Epithelial cell of esophagus (primary cell): Measurements from ENCODE around the gene CIBAR2.
"Not testable (repeated sequence)": the region's sequence is repeated elsewhere in the genome, so short reads cannot be mapped to it uniquely, and the experiment has no call there.

Experiments used
- DNase-seq: peaks from one replicate; pipeline ENCODE4 v3.0.0; 2010; ENCODE audit warnings: low read depth
- H3K4me3 ChIP-seq: 2 replicates; pipeline ENCODE4 v1.5.1; 2011; ENCODE audit warnings: mild to moderate bottlenecking, low read length, control low read depth
- CTCF ChIP-seq: IDR thresholded peaks from 2 replicates; pipeline ENCODE4 v1.5.1; 2011; ENCODE audit warnings: low read depth, mild to moderate bottlenecking, low read length, control low read depth, inconsistent platforms; ENCODE audit not compliant: insufficient read depth; ENCODE audit errors: missing control alignments

Gene CIBAR2

DNA sequence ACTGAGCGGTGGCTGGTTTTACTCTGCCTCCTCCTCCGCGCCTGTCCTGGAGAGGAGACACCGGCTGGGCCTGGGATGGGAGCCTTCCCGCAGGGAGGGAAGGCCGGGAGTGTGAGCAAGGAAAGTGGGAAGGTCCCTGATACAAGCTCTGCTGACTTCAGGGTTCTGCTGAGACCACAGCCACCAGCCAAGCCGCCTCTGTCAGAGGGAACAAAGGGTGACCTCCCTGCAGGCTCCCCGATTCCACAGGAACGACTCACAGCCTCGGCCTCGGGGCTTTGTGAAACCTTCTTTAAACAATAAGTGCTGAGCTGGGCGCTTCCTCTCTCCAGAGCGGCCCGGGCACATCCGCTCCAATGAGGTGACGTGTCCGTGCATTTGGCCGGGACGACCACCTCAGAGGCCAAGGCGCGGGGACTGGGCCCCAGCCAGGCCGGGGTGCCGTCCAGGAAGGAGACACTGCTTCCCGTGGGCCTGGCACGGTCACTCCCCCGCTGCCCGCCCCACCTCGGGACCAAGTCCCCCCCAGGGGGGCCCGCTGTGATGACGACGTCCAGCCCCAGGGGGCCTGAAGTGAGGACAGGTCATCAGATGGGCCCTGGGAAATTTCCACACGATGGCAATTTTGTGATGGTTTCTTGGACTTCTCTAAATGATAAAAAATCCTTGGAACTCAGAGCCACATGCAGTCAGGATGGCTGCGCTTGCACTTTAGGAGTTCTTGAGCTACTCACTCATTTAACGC, 11.8 kb upstream of the CIBAR2 start:
- peak; percentile 87 for DNase-seq
- H3K4me3 ChIP-seq: no peak overlapping the region
- TF ChIP-seq CTCF: no peak

DNA sequence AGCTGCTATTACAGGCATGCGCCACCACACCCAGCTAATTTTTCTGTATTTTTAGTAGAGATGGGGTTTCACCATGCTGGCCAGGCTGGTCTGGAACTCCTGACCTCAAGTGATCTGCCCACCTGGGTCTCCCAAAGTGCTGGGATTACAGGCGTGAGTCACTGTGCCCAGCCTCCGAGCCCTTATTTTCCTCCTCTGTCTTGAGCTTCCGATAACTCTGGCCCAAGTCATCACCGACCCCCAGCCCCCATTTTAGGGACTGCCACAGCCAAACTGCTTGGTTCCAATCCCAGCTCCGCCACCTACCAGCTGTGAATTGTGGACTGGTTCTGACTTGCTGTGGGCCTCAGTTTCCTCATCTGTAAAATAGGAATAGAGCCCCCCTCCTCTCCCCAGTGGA, 11.2 kb upstream of the CIBAR2 start:
- not testable (repeated sequence) for DNase-seq, H3K4me3 ChIP-seq

DNA sequence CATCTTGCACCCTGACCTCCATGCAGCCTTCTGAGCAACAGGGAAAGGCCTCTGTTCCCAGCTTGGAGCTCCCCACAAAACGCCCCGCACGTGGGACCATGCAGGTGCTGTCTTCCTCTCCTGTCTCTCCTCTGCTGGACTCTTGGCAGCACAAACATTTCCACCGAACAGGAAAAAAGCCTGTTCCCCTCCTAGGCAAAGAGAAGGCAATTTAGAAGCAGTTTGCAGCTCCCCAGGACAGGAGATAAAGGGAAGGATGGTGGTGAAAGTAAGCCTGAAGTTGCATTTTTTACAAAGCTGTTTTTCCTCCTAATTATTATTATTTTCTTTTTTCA, 7.7 kb upstream of the CIBAR2 start:
- no peak for DNase-seq
- H3K4me3 ChIP-seq: no peak overlapping the region
- TF ChIP-seq CTCF: no peak

- H3K4me3 ChIP-seq: no peak overlapping the region
- DNase-seq: no peak
- TF ChIP-seq CTCF: no peak
Observed at GRCh38 chr16:85117418-85117817, 5.1 kb upstream of the CIBAR2 start.

DNA sequence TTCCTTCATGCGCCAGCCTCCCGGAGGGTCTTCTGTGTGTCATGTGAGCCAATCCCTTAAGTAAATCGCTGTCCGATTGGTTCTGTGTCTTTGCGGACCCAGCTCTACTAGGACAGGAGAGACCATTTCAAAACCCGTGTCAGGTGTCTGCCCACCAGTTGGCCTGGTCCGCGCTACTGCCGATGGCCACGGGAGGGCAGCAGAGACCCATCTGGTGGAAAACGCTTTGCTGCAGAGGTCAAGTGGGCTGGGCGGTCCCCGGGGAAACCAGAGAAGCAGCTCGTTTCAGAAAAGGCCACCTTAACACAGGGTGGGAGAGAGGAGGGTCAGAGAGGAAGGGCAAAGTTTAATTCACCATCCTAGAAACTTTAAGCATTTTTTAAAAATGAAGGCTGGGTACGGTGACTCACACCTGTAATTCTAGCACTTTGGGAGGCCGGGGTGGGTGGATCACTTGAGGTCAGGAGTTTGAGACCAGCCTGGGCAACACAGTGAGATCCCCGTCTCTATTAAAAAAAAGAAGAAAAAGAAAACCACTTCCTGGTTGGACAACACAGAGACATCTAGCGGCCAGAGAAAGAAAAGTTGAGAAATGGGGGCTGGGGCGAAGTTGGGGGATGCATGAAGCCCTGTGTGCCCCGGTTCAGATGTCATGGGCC, 2.8 kb upstream of the CIBAR2 start:
- no peak overlapping the region for H3K4me3 ChIP-seq
- DNase-seq: peak; percentile 70
- TF ChIP-seq CTCF: peak; percentile 99

DNA sequence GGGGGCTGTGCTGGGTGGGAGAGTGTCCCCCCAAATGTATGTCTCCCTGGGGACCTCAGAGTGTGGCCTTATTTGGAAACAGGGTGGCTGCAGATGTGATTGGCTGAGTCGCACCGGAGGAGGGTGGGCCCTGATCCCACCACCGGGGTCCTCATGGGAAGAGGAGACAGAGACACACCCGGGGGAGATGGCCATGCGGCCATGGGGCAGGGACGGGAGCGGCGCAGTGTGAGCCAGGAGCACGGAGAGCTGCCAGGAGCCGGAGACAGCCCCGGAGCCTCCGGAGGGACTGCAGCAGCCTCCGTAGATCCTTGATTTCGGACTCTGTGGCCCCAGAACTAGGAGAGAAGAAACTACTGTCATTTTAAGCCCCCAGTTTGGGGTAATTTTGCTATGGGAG, 1.6 kb upstream of the CIBAR2 start:
- no peak for DNase-seq
- TF ChIP-seq CTCF: no peak

GRCh38 chr16:85113168-85113733, 979 bp upstream of the CIBAR2 start:
- TF ChIP-seq CTCF: no peak
- H3K4me3 ChIP-seq: no peak overlapping the region
- DNase-seq: no peak

More for the DNA sequence above, 1.6 kb upstream of the CIBAR2 start:
- H3K4me3 ChIP-seq: no peak overlapping the region
